Measurements from ENCODE around the gene CAPZB. TPM values are rescaled to one million over a fixed set of nuclear protein-coding genes. Genes with fewer than 3 reads are reported as not detected.

CAPZB gene
- polyA plus RNA-seq, 3 donors = 290 to 504 (median 407) TPM

DNA sequence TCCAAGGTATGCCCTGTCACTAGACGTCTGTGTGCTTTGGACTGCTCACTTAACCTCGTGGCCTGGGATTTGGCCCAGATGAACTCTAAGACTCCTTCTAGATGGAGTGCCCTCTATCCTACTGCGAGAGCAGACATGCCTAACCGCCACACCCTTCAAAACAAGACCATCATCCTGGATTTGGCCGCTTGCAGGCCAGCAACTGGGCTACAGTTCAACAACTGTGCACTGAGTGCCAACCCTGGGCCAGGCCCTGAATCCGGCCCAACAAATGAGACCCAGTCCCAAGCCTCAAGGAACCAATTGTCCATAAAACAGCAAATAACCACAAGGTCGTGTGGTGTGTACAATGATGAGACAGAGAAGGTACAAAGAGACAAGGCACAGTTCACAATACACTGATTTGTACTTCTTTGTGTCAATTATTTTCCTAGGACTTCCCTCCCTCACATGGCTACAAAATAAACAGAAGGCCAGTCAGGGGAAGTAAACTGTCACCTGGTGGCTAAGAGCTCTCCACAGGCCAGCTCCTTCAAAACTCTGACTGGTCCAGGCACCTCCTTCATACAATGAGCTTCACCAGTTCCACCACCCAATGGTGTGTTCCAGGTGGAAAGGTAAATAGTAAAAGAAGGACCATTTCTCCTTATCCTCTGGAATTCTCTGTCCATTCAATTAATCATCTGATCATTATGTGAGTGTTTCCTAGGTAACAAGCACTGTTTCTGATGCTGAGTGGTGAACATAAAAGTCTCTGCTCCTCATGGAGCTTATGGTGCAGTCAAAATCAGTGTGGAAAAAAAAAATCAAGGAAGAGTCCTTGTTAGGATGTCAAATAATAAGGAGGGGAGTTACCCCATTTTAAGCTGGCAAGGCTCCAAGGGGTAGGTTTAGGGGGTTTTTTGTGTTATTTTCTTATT is 60.4 kb downstream of the CAPZB start:
- H3K4me3 Mint-ChIP-seq = no peak overlapping the region
- peak overlapping the region in 1 of 2 donors; percentile 23 for H3K27ac ChIP-seq (ENCODE audit: low read depth in 1 of 2, low read length in 2 of 2)
- 97% methylated on average over 5 of the region's 7 CpGs for WGBS (ENCODE audit: insufficient coverage)
- DNase-seq = no peak
- no peak overlapping the region for H3K9ac ChIP-seq (ENCODE audit: insufficient read depth, low read length, poor library complexity, severe bottlenecking)
- H3K27ac Mint-ChIP-seq = peak overlapping the region in 3 of 7 donors; percentile 83 to 84 (median 84)
- H3K4me1 Mint-ChIP-seq = peaks cover 43% of the 10 kb centered on the region
- H3K27me3 ChIP-seq (ENCODE audit: control insufficient read depth in 2 of 2, insufficient read depth in 2 of 2, low read length in 2 of 2) = no peaks in the 10 kb centered on the region
- no peaks in the 10 kb centered on the region for H3K9me3 ChIP-seq (replicated peaks in 1 of 2; ENCODE audit: control insufficient read depth in 1 of 2, insufficient read depth in 1 of 2, low read length in 2 of 2)
- H2AFZ ChIP-seq (ENCODE audit: insufficient read depth, low read depth, low read length, poor library complexity, severe bottlenecking) = no peak overlapping the region
- intact Hi-C loops (cut with micrococcal nuclease) = no loop called here
- H3K27me3 Mint-ChIP-seq (ENCODE audit: low read depth in 3 of 3) = peaks cover 0 to 4% (median 0%) of the 10 kb centered on the region in 3 donors
- peaks cover 24 to 40% of the 10 kb centered on the region in 2 donors for H3K36me3 Mint-ChIP-seq
- H3K4me1 ChIP-seq (ENCODE audit: control insufficient read depth in 1 of 2, insufficient read depth in 2 of 2, low read length in 2 of 2) = peaks cover 0 to 14% of the 10 kb centered on the region in 2 donors
- H3K9me3 Mint-ChIP-seq = no peaks in the 10 kb centered on the region
- H3K36me3 ChIP-seq (replicated peaks in 1 of 2; ENCODE audit: control insufficient read depth in 1 of 2, insufficient read depth in 2 of 2, low read length in 2 of 2) = peaks cover 8 to 30% of the 10 kb centered on the region in 2 donors
- peaks cover 100% of the 10 kb centered on the region for H4K20me1 ChIP-seq (ENCODE audit: insufficient read depth, low read length)
- H3K4me3 ChIP-seq (replicated peaks in 1 of 3; ENCODE audit: low read depth in 2 of 3, low read length in 3 of 3) = no peak overlapping the region
- no peak overlapping the region for H3K4me2 ChIP-seq (replicated peaks; ENCODE audit: extremely low read depth, low read length, poor library complexity, severe bottlenecking)
- TF ChIP-seq, protein P1, sequence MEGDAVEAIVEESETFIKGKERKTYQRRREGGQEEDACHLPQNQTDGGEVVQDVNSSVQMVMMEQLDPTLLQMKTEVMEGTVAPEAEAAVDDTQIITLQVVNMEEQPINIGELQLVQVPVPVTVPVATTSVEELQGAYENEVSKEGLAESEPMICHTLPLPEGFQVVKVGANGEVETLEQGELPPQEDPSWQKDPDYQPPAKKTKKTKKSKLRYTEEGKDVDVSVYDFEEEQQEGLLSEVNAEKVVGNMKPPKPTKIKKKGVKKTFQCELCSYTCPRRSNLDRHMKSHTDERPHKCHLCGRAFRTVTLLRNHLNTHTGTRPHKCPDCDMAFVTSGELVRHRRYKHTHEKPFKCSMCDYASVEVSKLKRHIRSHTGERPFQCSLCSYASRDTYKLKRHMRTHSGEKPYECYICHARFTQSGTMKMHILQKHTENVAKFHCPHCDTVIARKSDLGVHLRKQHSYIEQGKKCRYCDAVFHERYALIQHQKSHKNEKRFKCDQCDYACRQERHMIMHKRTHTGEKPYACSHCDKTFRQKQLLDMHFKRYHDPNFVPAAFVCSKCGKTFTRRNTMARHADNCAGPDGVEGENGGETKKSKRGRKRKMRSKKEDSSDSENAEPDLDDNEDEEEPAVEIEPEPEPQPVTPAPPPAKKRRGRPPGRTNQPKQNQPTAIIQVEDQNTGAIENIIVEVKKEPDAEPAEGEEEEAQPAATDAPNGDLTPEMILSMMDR (IDR thresholded peaks at IDR 0.05) = no peak
- peaks cover 100% of the 10 kb centered on the region for H3K79me2 ChIP-seq (ENCODE audit: insufficient read depth, low read length)

DNA sequence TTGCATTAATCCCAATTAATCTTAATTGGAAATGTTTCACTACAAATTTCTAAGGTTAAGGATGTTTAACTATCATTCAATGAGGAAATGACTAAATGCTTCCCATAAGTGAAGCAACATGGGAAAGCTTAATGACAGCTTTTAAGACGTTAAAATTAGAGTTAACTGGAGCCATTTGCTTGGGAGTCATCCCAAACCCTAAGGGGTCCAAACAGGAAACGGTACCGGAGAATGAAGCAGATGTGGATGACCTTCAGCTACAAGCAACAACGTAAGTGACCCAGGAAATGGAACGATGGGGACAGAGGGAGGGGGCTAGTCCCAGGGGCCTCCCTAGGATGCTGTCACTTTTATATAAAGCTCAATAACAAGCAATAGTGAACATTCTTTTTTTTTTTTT is 62.2 kb downstream of the CAPZB start:
- WGBS (ENCODE audit: insufficient coverage) = 51% methylated on average over 3 of the region's 5 CpGs
- H3K27ac Mint-ChIP-seq = peak overlapping the region in 4 of 7 donors; percentile 28 to 76 (median 51)
- H3K4me1 ChIP-seq (ENCODE audit: control insufficient read depth in 1 of 2, insufficient read depth in 2 of 2, low read length in 2 of 2) = peaks cover 0 to 14% of the 10 kb centered on the region in 2 donors
- peaks cover 36% of the 10 kb centered on the region for H3K4me1 Mint-ChIP-seq
- peaks cover 99% of the 10 kb centered on the region for H3K79me2 ChIP-seq (ENCODE audit: insufficient read depth, low read length)
- H3K9me3 Mint-ChIP-seq = no peaks in the 10 kb centered on the region
- intact Hi-C loops (cut with micrococcal nuclease) = no loop called here
- H3K27me3 ChIP-seq (ENCODE audit: control insufficient read depth in 2 of 2, insufficient read depth in 2 of 2, low read length in 2 of 2) = no peaks in the 10 kb centered on the region
- peaks cover 100% of the 10 kb centered on the region for H4K20me1 ChIP-seq (ENCODE audit: insufficient read depth, low read length)
- H3K27me3 Mint-ChIP-seq (ENCODE audit: low read depth in 3 of 3) = peaks cover 0 to 4% (median 0%) of the 10 kb centered on the region in 3 donors
- no peak overlapping the region for H2AFZ ChIP-seq (ENCODE audit: insufficient read depth, low read depth, low read length, poor library complexity, severe bottlenecking)
- H3K4me2 ChIP-seq (replicated peaks; ENCODE audit: extremely low read depth, low read length, poor library complexity, severe bottlenecking) = no peak overlapping the region
- no peak overlapping the region for H3K4me3 ChIP-seq (replicated peaks in 1 of 3; ENCODE audit: low read depth in 2 of 3, low read length in 3 of 3)
- peaks cover 36 to 50% of the 10 kb centered on the region in 2 donors for H3K36me3 Mint-ChIP-seq
- H3K9me3 ChIP-seq (replicated peaks in 1 of 2; ENCODE audit: control insufficient read depth in 1 of 2, insufficient read depth in 1 of 2, low read length in 2 of 2) = no peaks in the 10 kb centered on the region
- no peak overlapping the region for H3K27ac ChIP-seq (ENCODE audit: low read depth in 1 of 2, low read length in 2 of 2)
- peaks cover 26 to 43% of the 10 kb centered on the region in 2 donors for H3K36me3 ChIP-seq (replicated peaks in 1 of 2; ENCODE audit: control insufficient read depth in 1 of 2, insufficient read depth in 2 of 2, low read length in 2 of 2)
- DNase-seq = no peak
- no peak overlapping the region for H3K9ac ChIP-seq (ENCODE audit: insufficient read depth, low read length, poor library complexity, severe bottlenecking)
- TF ChIP-seq, protein P1 (IDR thresholded peaks at IDR 0.05) = no peak
- no peak overlapping the region for H3K4me3 Mint-ChIP-seq

Measured in CD14-positive monocyte (primary cell).